ENCODE results near the gene DLX4.

The DLX4 gene

GRCh38 chr17:49924589-49924988, 44.4 kb upstream of the DLX4 start:
- no peak overlapping the region for H4K91ac ChIP-seq (ENCODE audit: low read depth, low read length)
- no peak overlapping the region for H2AK5ac ChIP-seq (ENCODE audit: low read length)
- DNase-seq, result no peak
- no peak overlapping the region for H2BK5ac ChIP-seq (ENCODE audit: low read depth, low read length, poor library complexity)
- no peak overlapping the region for H2BK120ac ChIP-seq (ENCODE audit: insufficient read depth, low read length, poor library complexity)
- H3K23ac ChIP-seq (ENCODE audit: low read length), result no peak overlapping the region
- peaks cover 3 to 9% of the 10 kb centered on the region in 2 experiments for H3K4me1 ChIP-seq (ENCODE audit: control insufficient read depth in 1 of 2, insufficient read depth in 2 of 2, low read length in 2 of 2)
- no peak overlapping the region for H4K8ac ChIP-seq (ENCODE audit: low read depth, low read length)
- no peak overlapping the region for H3K14ac ChIP-seq (ENCODE audit: low read length)
- H3K36me3 ChIP-seq (ENCODE audit: control insufficient read depth in 1 of 2, insufficient read depth in 2 of 2, low read length in 2 of 2), result no peaks in the 10 kb centered on the region
- no peak overlapping the region for H2BK12ac ChIP-seq (ENCODE audit: low read length)
- no peak overlapping the region for H3K18ac ChIP-seq (ENCODE audit: low read length)
- no peak overlapping the region for H2AFZ ChIP-seq (ENCODE audit: insufficient read depth, low read length, poor library complexity)
- no peak overlapping the region for H3K9ac ChIP-seq (ENCODE audit: low read length)
- H3K79me2 ChIP-seq (ENCODE audit: control insufficient read depth, insufficient read depth, low read length, poor library complexity), result peaks cover 2% of the 10 kb centered on the region
- no peak overlapping the region for H3K4ac ChIP-seq (ENCODE audit: low read depth, low read length)
- H3K4me3 ChIP-seq (ENCODE audit: low read depth, low read length), result no peak overlapping the region
- no peaks in the 10 kb centered on the region for H3K27me3 ChIP-seq (ENCODE audit: insufficient read depth, low read length)
- H3K9me3 ChIP-seq (ENCODE audit: insufficient read depth, low read depth, low read length), result peaks cover 2% of the 10 kb centered on the region
- no peak overlapping the region for H3K27ac ChIP-seq (ENCODE audit: low read depth, low read length)
- H4K12ac ChIP-seq (ENCODE audit: low read depth, low read length), result no peak overlapping the region
- H3K79me1 ChIP-seq (ENCODE audit: low read length), result peaks cover 7% of the 10 kb centered on the region
- H3K4me2 ChIP-seq (ENCODE audit: low read length), result no peak overlapping the region
- no CpG with 5 or more reads among the region's 7 CpGs for WGBS (ENCODE audit: extremely low coverage, insufficient coverage, insufficient read length)

- Histone ChIP-seq H4K91ac (ENCODE audit: low read depth, low read length) (no peak overlapping the region), H2AFZ (ENCODE audit: insufficient read depth, low read length, poor library complexity) (no peak overlapping the region), H3K4me3 (ENCODE audit: low read depth, low read length) (no peak overlapping the region), H3K4ac (ENCODE audit: low read depth, low read length) (no peak overlapping the region), H3K9ac (ENCODE audit: low read length) (no peak overlapping the region), H3K18ac (ENCODE audit: low read length) (no peak overlapping the region), H3K27me3 (ENCODE audit: insufficient read depth, low read length) (no peaks in the 10 kb centered on the region), H3K4me1 (ENCODE audit: control insufficient read depth in 1 of 2, insufficient read depth in 2 of 2, low read length in 2 of 2) (peaks cover 0 to 6% of the 10 kb centered on the region in 2 experiments), H3K23ac (ENCODE audit: low read length) (no peak overlapping the region), H2AK5ac (ENCODE audit: low read length) (no peak overlapping the region), H3K36me3 (ENCODE audit: control insufficient read depth in 1 of 2, insufficient read depth in 2 of 2, low read length in 2 of 2) (no peaks in the 10 kb centered on the region), H2BK5ac (ENCODE audit: low read depth, low read length, poor library complexity) (no peak overlapping the region), H3K4me2 (ENCODE audit: low read length) (no peak overlapping the region), H3K9me3 (ENCODE audit: insufficient read depth, low read depth, low read length) (peaks cover 2% of the 10 kb centered on the region), H2BK120ac (ENCODE audit: insufficient read depth, low read length, poor library complexity) (no peak overlapping the region), H4K8ac (ENCODE audit: low read depth, low read length) (no peak overlapping the region), H3K14ac (ENCODE audit: low read length) (no peak overlapping the region), H3K79me2 (ENCODE audit: control insufficient read depth, insufficient read depth, low read length, poor library complexity) (no peaks in the 10 kb centered on the region), H3K27ac (ENCODE audit: low read depth, low read length) (no peak overlapping the region), H2BK12ac (ENCODE audit: low read length) (no peak overlapping the region), H4K12ac (ENCODE audit: low read depth, low read length) (no peak overlapping the region), H3K79me1 (ENCODE audit: low read length) (peaks cover 3% of the 10 kb centered on the region)
- DNase-seq, result no peak
- WGBS (ENCODE audit: extremely low coverage, insufficient coverage, insufficient read length), result no CpG with 5 or more reads among the region's 9 CpGs
Observed at GRCh38 chr17:49925921-49926320, 43.1 kb upstream of the DLX4 start.

GRCh38 chr17:49926886-49927285, 42.1 kb upstream of the DLX4 start:
- Histone ChIP-seq H3K79me1 (ENCODE audit: low read length) (peaks cover 3% of the 10 kb centered on the region), H3K4me3 (ENCODE audit: low read depth, low read length) (no peak overlapping the region), H2BK5ac (ENCODE audit: low read depth, low read length, poor library complexity) (no peak overlapping the region), H3K27ac (ENCODE audit: low read depth, low read length) (no peak overlapping the region), H3K4me1 (ENCODE audit: control insufficient read depth in 1 of 2, insufficient read depth in 2 of 2, low read length in 2 of 2) (peaks cover 0 to 6% of the 10 kb centered on the region in 2 experiments), H3K18ac (ENCODE audit: low read length) (no peak overlapping the region), H3K79me2 (ENCODE audit: control insufficient read depth, insufficient read depth, low read length, poor library complexity) (no peaks in the 10 kb centered on the region), H4K91ac (ENCODE audit: low read depth, low read length) (no peak overlapping the region), H2AFZ (ENCODE audit: insufficient read depth, low read length, poor library complexity) (no peak overlapping the region), H2BK12ac (ENCODE audit: low read length) (no peak overlapping the region), H3K4ac (ENCODE audit: low read depth, low read length) (no peak overlapping the region), H3K4me2 (ENCODE audit: low read length) (no peak overlapping the region), H3K27me3 (ENCODE audit: insufficient read depth, low read length) (no peaks in the 10 kb centered on the region), H3K9ac (ENCODE audit: low read length) (no peak overlapping the region), H3K23ac (ENCODE audit: low read length) (no peak overlapping the region), H2AK5ac (ENCODE audit: low read length) (no peak overlapping the region), H4K12ac (ENCODE audit: low read depth, low read length) (no peak overlapping the region), H2BK120ac (ENCODE audit: insufficient read depth, low read length, poor library complexity) (no peak overlapping the region), H3K9me3 (ENCODE audit: insufficient read depth, low read depth, low read length) (peaks cover 2% of the 10 kb centered on the region), H4K8ac (ENCODE audit: low read depth, low read length) (no peak overlapping the region), H3K36me3 (ENCODE audit: control insufficient read depth in 1 of 2, insufficient read depth in 2 of 2, low read length in 2 of 2) (no peaks in the 10 kb centered on the region), H3K14ac (ENCODE audit: low read length) (no peak overlapping the region)
- DNase-seq, result no peak
- WGBS (ENCODE audit: extremely low coverage, insufficient coverage, insufficient read length), result no CpG with 5 or more reads among the region's 13 CpGs

- Histone ChIP-seq H4K8ac (ENCODE audit: low read depth, low read length) (no peak overlapping the region), H4K12ac (ENCODE audit: low read depth, low read length) (no peak overlapping the region), H2BK12ac (ENCODE audit: low read length) (no peak overlapping the region), H3K36me3 (ENCODE audit: control insufficient read depth in 1 of 2, insufficient read depth in 2 of 2, low read length in 2 of 2) (no peaks in the 10 kb centered on the region), H3K23ac (ENCODE audit: low read length) (no peak overlapping the region), H2BK120ac (ENCODE audit: insufficient read depth, low read length, poor library complexity) (no peak overlapping the region), H3K27ac (ENCODE audit: low read depth, low read length) (no peak overlapping the region), H3K9ac (ENCODE audit: low read length) (no peak overlapping the region), H2AFZ (ENCODE audit: insufficient read depth, low read length, poor library complexity) (no peak overlapping the region), H3K27me3 (ENCODE audit: insufficient read depth, low read length) (no peaks in the 10 kb centered on the region), H4K91ac (ENCODE audit: low read depth, low read length) (peak overlapping the region; percentile 6), H3K18ac (ENCODE audit: low read length) (no peak overlapping the region), H3K9me3 (ENCODE audit: insufficient read depth, low read depth, low read length) (peaks cover 2% of the 10 kb centered on the region), H3K14ac (ENCODE audit: low read length) (no peak overlapping the region), H2BK5ac (ENCODE audit: low read depth, low read length, poor library complexity) (no peak overlapping the region), H3K4me1 (ENCODE audit: control insufficient read depth in 1 of 2, insufficient read depth in 2 of 2, low read length in 2 of 2) (peaks cover 0 to 6% of the 10 kb centered on the region in 2 experiments), H3K4me2 (ENCODE audit: low read length) (no peak overlapping the region), H3K4ac (ENCODE audit: low read depth, low read length) (no peak overlapping the region), H3K4me3 (ENCODE audit: low read depth, low read length) (no peak overlapping the region), H3K79me1 (ENCODE audit: low read length) (peaks cover 3% of the 10 kb centered on the region), H3K79me2 (ENCODE audit: control insufficient read depth, insufficient read depth, low read length, poor library complexity) (no peaks in the 10 kb centered on the region), H2AK5ac (ENCODE audit: low read length) (no peak overlapping the region)
- WGBS (ENCODE audit: extremely low coverage, insufficient coverage, insufficient read length), result no CpG with 5 or more reads among the region's 10 CpGs
- DNase-seq, result no peak
Observed at GRCh38 chr17:49928126-49928800, 40.7 kb upstream of the DLX4 start.

All from trophoblast cell (in vitro differentiated cells and primary cell).